Endothelial cell of umbilical vein (primary cell): Measurements from ENCODE around the gene GRAMD1B. TPM values are rescaled to one million over a fixed set of nuclear protein-coding genes. Genes with fewer than 3 reads are reported as not detected.

Source experiments
- BruUV-seq: library from RNA; stranded (reverse); fragments of 400-500 nt; replicated peaks from 2 replicates; lab custom pipeline; 2021; lab: Mats Ljungman, UMichigan
- CTCF ChIA-PET: fragments of 300-600, 350-600 bp; sonication (Branson Sonifier 250); formaldehyde crosslinking; loops from one replicate; lab custom pipeline; 2021; ENCODE audit warnings: antibody characterized with exemption, inconsistent platforms; lab: Charles Lee
- POLR2A ChIA-PET: fragments of 300-600, 350-600 bp; sonication (Branson Sonifier 250); formaldehyde crosslinking; loops from one replicate; lab custom pipeline; 2021; ENCODE audit warnings: antibody characterized with exemption, inconsistent platforms; lab: Charles Lee
- DNase-seq: peaks from one replicate; pipeline ENCODE4 v3.0.0-alpha.2; 2011; ENCODE audit warnings: low read depth, low spot score
- FAIRE-seq: peaks from 2 replicates; lab custom pipeline; 2011; peaks lifted over from hg19 to GRCh38; lab: Jason Lieb, UNC
- H2AFZ ChIP-seq: 2 replicates; pipeline ENCODE4 v1.6.0; 2012; ENCODE audit warnings: low read depth, low read length, control low read depth, inconsistent platforms
- H3K27ac ChIP-seq: 2 replicates; pipeline ENCODE4 v1.5.1; 2011; ENCODE audit warnings: low read depth, mild to moderate bottlenecking, control low read depth, low read length, moderate library complexity; ENCODE audit not compliant: insufficient read depth
- H3K27me3 ChIP-seq, 2 experiments: 2 replicates each; pipeline versions ENCODE4 v1.6.0 to v1.6.1; 2011; ENCODE audit warnings: low read length in 2 of 2, mixed read lengths in 1 of 2; ENCODE audit not compliant: control insufficient read depth in 2 of 2, insufficient read depth in 2 of 2
- H3K36me3 ChIP-seq, 2 experiments: 2 replicates in 1 of 2; 3 replicates in 1 of 2; pipeline ENCODE4 v1.5.1; 2011; ENCODE audit warnings: low read length in 2 of 2, mild to moderate bottlenecking in 1 of 2, moderate library complexity in 1 of 2; ENCODE audit not compliant: control insufficient read depth in 2 of 2, insufficient read depth in 2 of 2; ENCODE audit errors: extremely low read depth in 1 of 2
- H3K4me1 ChIP-seq: 3 replicates; pipeline ENCODE4 v1.5.1; 2011; ENCODE audit warnings: mild to moderate bottlenecking, low read length; ENCODE audit not compliant: control insufficient read depth, insufficient read depth; ENCODE audit errors: extremely low read depth
- H3K4me2 ChIP-seq: 2 replicates; pipeline ENCODE4 v1.6.1; 2011; ENCODE audit warnings: low read length, control low read depth, mixed read lengths; ENCODE audit not compliant: insufficient read depth
- H3K4me3 ChIP-seq, 3 experiments: fragments of 200-600 bp in 1 of 3; sonication (generic), shearing (Covaris generic) in 1 of 3; replicated peaks in 1 of 3; 2 replicates each; pipeline ENCODE4 v1.5.1; 2011 to 2016; ENCODE audit warnings: control low read depth in 3 of 3, low read length in 3 of 3, mild to moderate bottlenecking in 2 of 3, inconsistent platforms in 1 of 3, low read depth in 1 of 3, moderate library complexity in 1 of 3; ENCODE audit not compliant: insufficient read depth in 1 of 3
- H3K79me2 ChIP-seq: 2 replicates; pipeline ENCODE4 v1.6.0; 2012; ENCODE audit warnings: low read length, inconsistent platforms; ENCODE audit not compliant: control insufficient read depth, insufficient read depth
- H3K9ac ChIP-seq: replicated peaks from 2 replicates; pipeline ENCODE3; 2011; ENCODE audit warnings: low read length, control low read depth; ENCODE audit not compliant: insufficient read depth; ENCODE audit errors: extremely low read depth
- H3K9me1 ChIP-seq: replicated peaks from 3 replicates; pipeline ENCODE4 v1.6.0; 2011; ENCODE audit warnings: mild to moderate bottlenecking, low read length; ENCODE audit not compliant: control insufficient read depth, insufficient read depth; ENCODE audit errors: extremely low read depth
- H3K9me3 ChIP-seq: replicated peaks from 2 replicates; pipeline ENCODE4 v1.5.1; 2012; ENCODE audit warnings: low read length, inconsistent platforms; ENCODE audit not compliant: control insufficient read depth, insufficient read depth
- H4K20me1 ChIP-seq: replicated peaks from 2 replicates; pipeline ENCODE3; 2011; ENCODE audit warnings: mild to moderate bottlenecking, low read length; ENCODE audit not compliant: control insufficient read depth, insufficient read depth; ENCODE audit errors: extremely low read depth
- CTCF ChIP-seq, 2 donors: IDR thresholded peaks; 1 replicate in 1 of 2; 2 replicates in 1 of 2; pipeline ENCODE4 v1.5.1; 2011; ENCODE audit warnings: low read length in 2 of 2, mild to moderate bottlenecking in 2 of 2, moderate library complexity in 2 of 2, control low read depth in 1 of 2, inconsistent platforms in 1 of 2, low read depth in 1 of 2; ENCODE audit not compliant: insufficient read depth in 1 of 2; ENCODE audit errors: extremely low read depth in 1 of 2
- EZH2 ChIP-seq: IDR thresholded peaks from 2 replicates; pipeline ENCODE4 v1.6.1; 2012; ENCODE audit warnings: borderline replicate concordance, low read depth, mild to moderate bottlenecking, moderate library complexity, low read length, inconsistent platforms; ENCODE audit not compliant: severe bottlenecking
- FOS ChIP-seq: IDR thresholded peaks from 2 replicates; pipeline ENCODE4 v1.6.1; 2011; ENCODE audit warnings: mild to moderate bottlenecking, low read length, moderate library complexity, borderline replicate concordance; ENCODE audit not compliant: insufficient read depth
- GATA2 ChIP-seq: IDR thresholded peaks from 2 replicates; pipeline ENCODE4 v1.7.0; 2011; ENCODE audit warnings: low read depth, mild to moderate bottlenecking, moderate library complexity, mixed read lengths, low read length; ENCODE audit not compliant: insufficient read length, insufficient read depth
- JUN ChIP-seq: IDR thresholded peaks from 2 replicates; pipeline ENCODE4 v1.6.1; 2011; ENCODE audit warnings: borderline replicate concordance, low read depth; ENCODE audit not compliant: insufficient read length, insufficient read depth
- MAX ChIP-seq: IDR thresholded peaks from 2 replicates; pipeline ENCODE4 v1.6.1; 2011; ENCODE audit not compliant: insufficient read depth, insufficient read length
- MYC ChIP-seq: IDR thresholded peaks from one replicate; pipeline ENCODE4 v1.6.1; 2011; ENCODE audit warnings: mild to moderate bottlenecking, low read depth, low read length
- POLR2A ChIP-seq: IDR thresholded peaks from 2 replicates; pipeline ENCODE4 v1.6.1; 2012; ENCODE audit warnings: low read depth, mild to moderate bottlenecking, control low read depth, low read length
- POLR2AphosphoS5 ChIP-seq: IDR thresholded peaks from 2 replicates; pipeline ENCODE4 v1.6.1; 2012; ENCODE audit warnings: low read depth, mild to moderate bottlenecking, control low read depth, low read length, moderate library complexity; ENCODE audit not compliant: insufficient read depth
- dilution Hi-C: fragments of 300-500 bp; cut with MboI; formaldehyde crosslinking; loops from one replicate; pipeline ENCODE4 v1.15.0; 2019; ENCODE audit warnings: low sequenced_read_pairs; ENCODE audit not compliant: extremely low pct_ligation_motif_present
- intact Hi-C: fragments of 100-400 bp; cut with micrococcal nuclease; formaldehyde crosslinking; loops from one replicate; pipeline ENCODE4 v1.10.0; 2022
- polyA plus RNA-seq, 4 experiments: library from polyadenylated mRNA; depleted of rRNA in 3 of 4; stranded (reverse) in 3 of 4; unstranded in 1 of 4; fragments of >200 nt; gene quantifications; 2 replicates each; pipeline versions ENCODE4 v1.2.1 to v1.2.3, GENCODE V29; 2011 to 2012; ENCODE audit warnings: missing spikeins in 1 of 4
- total RNA-seq: library from RNA; stranded (reverse); gene quantifications from 2 replicates; pipeline ENCODE4 v1.2.3, GENCODE V29; 2021

Gene GRAMD1B
- total and polyA plus RNA-seq, 2 donors (not counting 3 experiments of a cell fraction or from before 2014, with no cell fraction given) = 5.1 to 11.1 TPM

GRCh38 chr11:123419731-123420452 is 10.2 kb upstream of the GRAMD1B start:
- intact Hi-C loops = loop anchor here (10.0 kb wide), 1 partner anchor 545 kb away; no protein-coding TSS in a partner anchor
- no peak overlapping the region for H3K4me2 ChIP-seq
- TF ChIP-seq JUN (no peak), MYC (no peak), POLR2A (no peak), MAX (no peak), POLR2AphosphoS5 (no peak), EZH2 (no peak), CTCF (IDR thresholded peaks at IDR 0.05; ENCODE audit: extremely low read depth in 1 of 2, insufficient read depth in 1 of 2, low read depth in 1 of 2, low read length in 2 of 2) (no peak), GATA2 (no peak), FOS (no peak)
- H3K79me2 ChIP-seq = no peaks in the 10 kb centered on the region
- H3K9ac ChIP-seq = no peak overlapping the region
- dilution Hi-C loops = no loop called here
- H3K27ac ChIP-seq = no peak overlapping the region
- POLR2A ChIA-PET = no interaction called here
- FAIRE-seq (no peak), DNase-seq (no peak)
- peaks cover 33 to 34% of the 10 kb centered on the region in 2 experiments for H3K27me3 ChIP-seq
- H2AFZ ChIP-seq = no peak overlapping the region
- H4K20me1 ChIP-seq = no peaks in the 10 kb centered on the region
- H3K9me3 ChIP-seq = no peaks in the 10 kb centered on the region
- no peaks in the 10 kb centered on the region for H3K36me3 ChIP-seq
- no TSS peak for BruUV-seq
- CTCF ChIA-PET = interaction anchor here (0.9 kb wide), 1 partner anchor 12 kb away, joined by 3 read pairs; no protein-coding TSS in a partner anchor
- no peaks in the 10 kb centered on the region for H3K4me1 ChIP-seq
- H3K9me1 ChIP-seq = no peaks in the 10 kb centered on the region
- no peak overlapping the region for H3K4me3 ChIP-seq
